Measurements from ENCODE around the gene HDAC5.

DNA sequence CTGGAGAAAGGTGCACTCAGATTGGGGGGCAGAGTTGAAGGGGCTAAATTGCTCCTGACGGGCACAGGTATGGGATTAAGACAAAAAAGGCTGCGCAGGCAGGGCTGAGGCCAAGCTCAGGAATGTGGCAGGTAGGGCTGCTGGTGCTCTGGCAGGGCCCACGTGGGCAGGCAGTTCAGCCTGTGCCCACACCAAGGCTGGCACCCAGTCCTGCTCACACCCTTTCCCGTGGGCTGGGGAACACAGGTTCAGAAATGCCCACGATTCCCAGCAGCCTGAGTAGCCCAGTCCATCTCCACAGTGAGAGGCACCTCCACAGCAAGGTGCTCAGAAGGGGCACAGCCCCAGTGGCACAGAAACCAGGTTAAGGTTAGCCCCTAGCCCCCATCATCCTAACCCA lies 4.4 kb downstream of the HDAC5 start:
- TF ChIP-seq GATA3 (IDR thresholded peaks at IDR 0.05; ENCODE audit: low read depth, low read length) (no peak), GATA2 (IDR thresholded peaks at IDR 0.05; ENCODE audit: low read depth, low read length) (no peak)

Measured in SH-SY5Y (cell line).